Measurements from ENCODE around the gene TMA7B.

DNA sequence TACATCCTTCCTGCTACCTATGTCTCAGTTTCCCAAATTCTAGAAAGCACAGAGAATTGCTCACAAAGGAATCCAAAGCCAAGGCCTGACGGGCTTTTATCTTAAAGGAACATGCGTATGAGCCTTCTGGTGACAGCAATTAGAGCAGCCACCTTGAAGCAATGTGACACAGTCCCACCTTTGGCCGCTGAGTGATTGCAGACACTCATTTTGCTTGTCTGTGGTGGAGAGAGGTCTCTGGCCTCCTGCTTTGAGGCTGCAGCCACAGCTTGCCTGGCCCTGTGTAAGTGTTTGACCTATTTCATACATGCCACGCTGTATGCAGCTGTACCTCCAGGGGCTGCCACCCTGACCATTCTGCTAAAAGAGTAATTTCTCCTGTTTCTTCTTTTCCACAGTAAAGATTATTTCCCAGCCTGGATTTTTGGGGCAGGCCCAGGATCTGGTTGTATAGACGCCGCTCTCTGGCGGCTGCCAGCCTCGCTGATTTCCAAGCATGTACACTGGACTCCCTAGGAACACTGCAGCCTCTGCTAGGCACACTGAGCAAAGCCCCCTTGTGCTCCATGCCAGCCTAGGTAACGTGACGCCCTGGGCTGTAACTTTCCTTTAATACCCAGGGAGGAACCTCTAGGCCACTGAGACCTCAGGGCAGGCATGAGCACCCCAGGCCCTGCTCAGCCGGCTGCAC, 1.1 kb upstream of the TMA7B start:
- TF ChIP-seq, protein P1, sequence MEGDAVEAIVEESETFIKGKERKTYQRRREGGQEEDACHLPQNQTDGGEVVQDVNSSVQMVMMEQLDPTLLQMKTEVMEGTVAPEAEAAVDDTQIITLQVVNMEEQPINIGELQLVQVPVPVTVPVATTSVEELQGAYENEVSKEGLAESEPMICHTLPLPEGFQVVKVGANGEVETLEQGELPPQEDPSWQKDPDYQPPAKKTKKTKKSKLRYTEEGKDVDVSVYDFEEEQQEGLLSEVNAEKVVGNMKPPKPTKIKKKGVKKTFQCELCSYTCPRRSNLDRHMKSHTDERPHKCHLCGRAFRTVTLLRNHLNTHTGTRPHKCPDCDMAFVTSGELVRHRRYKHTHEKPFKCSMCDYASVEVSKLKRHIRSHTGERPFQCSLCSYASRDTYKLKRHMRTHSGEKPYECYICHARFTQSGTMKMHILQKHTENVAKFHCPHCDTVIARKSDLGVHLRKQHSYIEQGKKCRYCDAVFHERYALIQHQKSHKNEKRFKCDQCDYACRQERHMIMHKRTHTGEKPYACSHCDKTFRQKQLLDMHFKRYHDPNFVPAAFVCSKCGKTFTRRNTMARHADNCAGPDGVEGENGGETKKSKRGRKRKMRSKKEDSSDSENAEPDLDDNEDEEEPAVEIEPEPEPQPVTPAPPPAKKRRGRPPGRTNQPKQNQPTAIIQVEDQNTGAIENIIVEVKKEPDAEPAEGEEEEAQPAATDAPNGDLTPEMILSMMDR (IDR thresholded peaks at IDR 0.05), result no peak
- TF ChIP-seq POLR2A (IDR thresholded peaks at IDR 0.05), result no peak
- TF ChIP-seq POLR2AphosphoS5 (IDR thresholded peaks at IDR 0.05; ENCODE audit: insufficient read depth in 1 of 2, low read depth in 1 of 2), result no peak
